ENCODE data around the gene PNMA8C. TPM values are rescaled to one million over a fixed set of nuclear protein-coding genes. Genes with fewer than 3 reads are reported as not detected.
"Not testable (repeated sequence)": the region's sequence is repeated elsewhere in the genome, so short reads cannot be mapped to it uniquely, and the experiment has no call there.

The PNMA8C gene
- total and polyA plus RNA-seq, 11 donors, result 0.07 to 0.19 (median 0.12) TPM; not detected in 3

GRCh38 chr19:46426035-46426505 is 2.7 kb downstream of the PNMA8C start:
- DNase-seq (no peak), ATAC-seq (peak in 2 of 4 donors; percentile 15 to 18)
- intact Hi-C loops (cut with DNase I), result loop anchor here in 1 of 10 donors (2.0 kb wide), 1 partner anchor 45 kb away; the partner anchor contains the start of gene PNMA8A
- Histone ChIP-seq H3K36me3 (no peaks in the 10 kb centered on the region), H3K4me1 (peaks cover 0 to 21% (median 9%) of the 10 kb centered on the region in 12 donors), H3K27me3 (peaks cover 0 to 44% (median 0%) of the 10 kb centered on the region in 9 donors), H3K9me3 (no peaks in the 10 kb centered on the region), H3K27ac (peak overlapping the region in 5 of 12 donors; percentile 31 to 67 (median 35)), H3K4me3 (peak overlapping the region; percentile 26 to 66 (median 52))
- TF ChIP-seq CTCF (IDR thresholded peaks at IDR 0.05), result no peak
- no peak for TF ChIP-seq POLR2A (IDR thresholded peaks at IDR 0.05)
- 3 to 18% (median 10%) methylated on average over 10 of the region's 10 CpGs for WGBS, 4 donors

- Histone ChIP-seq H3K27me3 (peaks cover 0 to 33% (median 0%) of the 10 kb centered on the region in 9 donors), H3K4me3 (no peak overlapping the region), H3K27ac (no peak overlapping the region), H3K36me3 (no peaks in the 10 kb centered on the region), H3K9me3 (no peaks in the 10 kb centered on the region), H3K4me1 (peaks cover 0 to 14% (median under 1%) of the 10 kb centered on the region in 12 donors)
- DNase-seq, result no peak
- no peak for TF ChIP-seq POLR2A (IDR thresholded peaks at IDR 0.05)
- intact Hi-C loops (cut with DNase I), result loop anchor here in 1 of 10 donors (5.0 kb wide), 1 partner anchor 44 kb away; no protein-coding TSS in a partner anchor
- ATAC-seq, result no peak
- WGBS, 4 donors, result 56 to 74% (median 65%) methylated on average over 5 of the region's 5 CpGs
These were observed 5.5 kb downstream of the PNMA8C start for GRCh38 chr19:46423188-46423587.

GRCh38 chr19:46422344-46422743 is 6.4 kb downstream of the PNMA8C start:
- no peak overlapping the region for H3K27ac ChIP-seq
- peaks cover 0 to 14% (median 0%) of the 10 kb centered on the region in 12 donors for H3K4me1 ChIP-seq
- WGBS, 4 donors, result 77 to 82% (median 81%) methylated on average over 1 to 2 of the region's 2 CpGs
- H3K9me3 ChIP-seq, result no peaks in the 10 kb centered on the region
- intact Hi-C loops (cut with DNase I), result loop anchor here in 1 of 10 donors (5.0 kb wide), 1 partner anchor 45 kb away; no protein-coding TSS in a partner anchor
- peaks cover 0 to 24% (median 0%) of the 10 kb centered on the region in 9 donors for H3K27me3 ChIP-seq
- ATAC-seq (no peak), DNase-seq (no peak)
- TF ChIP-seq CTCF (IDR thresholded peaks at IDR 0.05) (no peak), POLR2A (IDR thresholded peaks at IDR 0.05) (no peak)
- H3K36me3 ChIP-seq, result no peaks in the 10 kb centered on the region
- H3K4me3 ChIP-seq, result no peak overlapping the region

- no peaks in the 10 kb centered on the region for H3K36me3 ChIP-seq
These were observed 8.7 kb downstream of the PNMA8C start for GRCh38 chr19:46420056-46420455.

GRCh38 chr19:46415804-46416709 is 12.7 kb downstream of the PNMA8C start:
- H3K4me3 ChIP-seq, result peak overlapping the region in 10 of 12 donors; percentile 16 to 51 (median 38)
- peaks cover 0 to 53% (median 6%) of the 10 kb centered on the region in 9 donors for H3K27me3 ChIP-seq
- H3K9me3 ChIP-seq; intact Hi-C loops (cut with DNase I); H3K36me3 ChIP-seq: not testable (repeated sequence)
- DNase-seq (peak; percentile 89 to 94 (median 93)), ATAC-seq (peak in 3 of 4 donors; percentile 6 to 66 (median 38))
- 24 to 31% (median 29%) methylated on average over 49 to 53 of the region's 53 CpGs for WGBS, 4 donors
- H3K4me1 ChIP-seq, result peaks cover 0 to 25% (median 11%) of the 10 kb centered on the region in 12 donors
- peak overlapping the region in 10 of 12 donors; percentile 18 to 73 (median 43) for H3K27ac ChIP-seq

More at GRCh38 chr19:46420056-46420455, 8.7 kb downstream of the PNMA8C start:
- DNase-seq (no peak), ATAC-seq (no peak)
- peak overlapping the region in 1 of 12 donors; percentile 20 for H3K27ac ChIP-seq
- H3K4me1 ChIP-seq, result peaks cover 0 to 13% (median 5%) of the 10 kb centered on the region in 12 donors
- peaks cover 0 to 27% (median 0%) of the 10 kb centered on the region in 9 donors for H3K27me3 ChIP-seq
- intact Hi-C loops (cut with DNase I), result loop anchor here in 1 of 10 donors (5.0 kb wide), 1 partner anchor 47 kb away; no protein-coding TSS in a partner anchor
- no peaks in the 10 kb centered on the region for H3K9me3 ChIP-seq
- WGBS, 4 donors, result 70 to 80% (median 73%) methylated on average over 7 of the region's 7 CpGs
- no peak overlapping the region for H3K4me3 ChIP-seq
- TF ChIP-seq POLR2A (IDR thresholded peaks at IDR 0.05) (no peak), CTCF (IDR thresholded peaks at IDR 0.05) (no peak)

- H3K9me3 ChIP-seq; H3K27ac ChIP-seq; DNase-seq; H3K4me3 ChIP-seq; intact Hi-C loops (cut with DNase I); ATAC-seq: not testable (repeated sequence)
- H3K27me3 ChIP-seq, result peaks cover 0 to 53% (median 6%) of the 10 kb centered on the region in 9 donors
- WGBS, 4 donors, result 93 to 98% (median 95%) methylated on average over 22 of the region's 22 CpGs
- H3K4me1 ChIP-seq, result peaks cover 0 to 36% (median 16%) of the 10 kb centered on the region in 12 donors
- peaks cover 0 to 12% (median 0%) of the 10 kb centered on the region in 9 donors for H3K36me3 ChIP-seq
These were observed 13.8 kb downstream of the PNMA8C start for GRCh38 chr19:46414899-46415298.

All from heart left ventricle (tissue), 16 donors.